Measurements from ENCODE around the gene LDAF1. TPM values are rescaled to one million over a fixed set of nuclear protein-coding genes. Genes with fewer than 3 reads are reported as not detected.
"Not testable (repeated sequence)": the region's sequence is repeated elsewhere in the genome, so short reads cannot be mapped to it uniquely, and the experiment has no call there.

Gene LDAF1
- total RNA-seq, 1 experiment from 2014 or later = 40.6 TPM

DNA sequence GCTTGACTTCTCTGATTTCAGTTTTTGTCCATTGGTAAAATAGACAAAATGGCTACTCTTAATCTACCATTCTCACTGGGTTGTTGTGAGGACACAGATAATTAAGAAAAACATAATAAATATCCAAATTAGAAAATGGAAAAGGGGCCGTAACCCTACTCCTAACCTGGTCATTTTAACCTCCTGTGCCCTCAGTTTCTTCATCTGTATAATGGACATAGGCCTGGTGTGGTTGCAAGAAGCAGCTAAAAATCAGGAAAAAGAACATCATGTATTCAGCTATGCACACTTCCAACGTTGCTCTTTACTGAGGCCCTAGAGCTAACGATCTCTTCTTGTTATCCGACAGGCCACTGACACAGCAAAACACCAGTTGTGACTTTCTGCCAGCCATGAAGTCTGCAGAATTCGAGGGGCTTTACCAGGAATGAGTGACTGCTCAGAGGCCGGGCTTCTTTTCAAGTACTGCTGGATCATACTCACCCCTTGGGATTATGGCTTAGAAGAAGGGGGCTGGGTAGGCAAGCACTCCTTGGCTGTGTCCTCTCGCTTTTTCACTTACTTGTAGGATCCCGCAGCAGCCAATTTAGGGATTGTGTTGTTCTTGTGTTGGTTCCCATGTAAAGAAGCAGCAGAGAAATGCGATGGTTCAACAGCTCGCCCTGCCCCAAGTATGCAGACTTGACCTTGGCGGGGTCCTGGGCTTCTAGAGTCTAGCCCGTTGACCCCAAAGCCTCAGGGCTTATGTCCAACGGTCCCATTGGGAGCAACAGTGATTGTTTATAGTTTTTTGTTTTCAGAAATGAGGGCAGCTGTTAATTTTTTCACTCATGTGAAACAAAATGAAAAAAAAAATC is 20.9 kb downstream of the LDAF1 start:
- H3K9me3 ChIP-seq = peaks cover 3% of the 10 kb centered on the region
- H3K4me3 ChIP-seq = no peak overlapping the region
- peaks cover 35% of the 10 kb centered on the region for H3K36me3 ChIP-seq
- no peak for DNase-seq
- H3K27me3 ChIP-seq = no peaks in the 10 kb centered on the region

DNA sequence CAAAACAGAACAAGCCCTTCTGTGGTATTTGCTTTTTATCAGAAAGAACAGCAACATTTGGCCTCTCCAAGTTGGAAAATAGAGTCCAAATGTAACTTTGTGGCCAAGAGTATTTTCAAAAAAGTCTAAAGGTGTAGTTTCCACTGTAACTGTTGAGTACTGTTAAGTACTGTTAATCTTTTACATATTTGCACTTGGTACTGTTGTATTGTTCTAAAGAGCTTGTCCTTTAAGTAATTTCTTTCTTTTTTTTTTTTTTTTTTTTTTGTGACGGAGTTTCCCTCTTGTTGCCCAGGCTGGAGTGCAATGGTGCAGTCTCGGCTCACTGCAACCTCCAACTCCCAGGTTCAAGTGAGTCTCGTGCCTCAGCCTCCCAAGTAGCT is 21.5 kb downstream of the LDAF1 start:
- Histone ChIP-seq H3K27me3 (no peaks in the 10 kb centered on the region), H3K36me3 (peaks cover 29% of the 10 kb centered on the region), H3K9me3 (peaks cover 5% of the 10 kb centered on the region), H3K4me3 (no peak overlapping the region)
- DNase-seq = no peak

DNA sequence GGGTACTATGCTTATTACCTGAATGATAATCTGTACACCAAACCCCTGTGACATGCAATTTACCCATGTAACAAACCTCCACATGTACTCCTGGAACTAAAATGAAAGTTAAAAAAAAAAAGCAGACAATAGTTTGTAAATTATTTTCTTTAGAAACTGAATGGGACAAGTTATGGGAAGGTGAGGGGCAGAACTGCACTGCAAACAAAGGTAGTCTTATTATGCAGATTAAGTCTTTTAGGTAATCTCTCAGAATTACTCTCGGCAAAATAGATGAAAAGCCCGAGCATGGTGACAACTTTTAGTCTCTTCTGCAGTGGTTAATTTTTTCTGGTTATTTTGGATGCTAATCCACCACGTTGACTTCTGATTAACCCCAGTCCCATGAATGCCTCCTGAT is 25.5 kb downstream of the LDAF1 start:
- H3K9me3 ChIP-seq = peaks cover 5% of the 10 kb centered on the region
- no peak for DNase-seq
- H3K27me3 ChIP-seq = no peaks in the 10 kb centered on the region

DNA sequence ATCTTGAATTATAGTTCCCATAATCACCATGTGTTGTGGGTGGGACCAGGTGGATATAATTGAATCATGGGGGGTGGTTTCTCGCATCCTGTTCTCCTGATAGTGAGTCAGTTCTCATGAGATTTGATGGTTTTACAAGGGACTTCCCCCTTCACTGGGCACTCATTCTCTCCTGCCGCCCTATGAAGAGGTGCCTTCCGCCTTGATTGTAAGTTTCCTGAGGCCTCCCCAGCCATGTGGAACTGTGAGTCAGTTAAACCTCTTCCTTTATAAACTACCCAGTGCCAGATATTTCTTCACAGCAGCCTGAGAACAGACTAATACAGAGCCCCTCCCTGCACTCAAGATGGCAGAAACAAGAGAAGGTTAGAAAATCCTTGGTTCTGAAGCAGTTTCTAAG is 26.4 kb downstream of the LDAF1 start:
- no peak overlapping the region for H3K4me3 ChIP-seq
- peaks cover 20% of the 10 kb centered on the region for H3K36me3 ChIP-seq
- no peak for DNase-seq
- H3K9me3 ChIP-seq = peaks cover 5% of the 10 kb centered on the region
- H3K27me3 ChIP-seq = no peaks in the 10 kb centered on the region

More for the DNA sequence above, 25.5 kb downstream of the LDAF1 start:
- peaks cover 28% of the 10 kb centered on the region for H3K36me3 ChIP-seq
- no peak overlapping the region for H3K4me3 ChIP-seq

DNA sequence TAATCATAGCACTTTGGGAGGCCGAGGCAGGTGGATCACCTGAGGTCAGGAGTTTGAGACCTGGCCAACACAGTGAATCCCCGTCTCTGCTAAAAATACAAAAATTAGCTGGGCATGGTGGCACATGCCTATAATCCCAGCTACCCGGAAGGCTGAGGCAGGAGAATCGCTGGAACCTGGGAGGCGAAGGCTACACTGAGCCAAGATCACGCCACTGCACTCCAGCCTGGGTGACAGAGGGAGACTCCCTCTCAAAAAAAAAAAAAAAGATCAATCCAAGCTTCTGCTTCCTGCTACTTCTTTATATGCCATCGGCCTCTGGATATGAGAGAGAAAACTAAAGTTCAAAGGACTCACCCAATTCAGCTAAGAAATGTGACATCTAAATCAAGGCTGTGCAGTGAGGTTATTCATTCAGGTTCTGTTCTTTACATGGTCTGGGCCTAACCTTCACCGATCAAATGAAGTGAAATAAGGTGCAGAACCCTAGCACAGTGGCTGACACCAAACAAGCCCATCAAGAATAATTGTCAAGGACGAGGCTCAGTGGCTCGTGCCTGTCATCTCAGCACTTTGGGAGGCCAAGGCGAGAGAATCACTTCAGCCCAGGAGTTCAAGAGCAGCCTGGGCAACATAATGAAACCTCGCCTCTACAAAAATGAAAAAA is 27.3 kb downstream of the LDAF1 start:
- Histone ChIP-seq H3K4me3 (no peak overlapping the region), H3K9me3 (peaks cover 5% of the 10 kb centered on the region), H3K36me3 (peaks cover 18% of the 10 kb centered on the region), H3K27me3 (no peaks in the 10 kb centered on the region)
- no peak for DNase-seq

DNA sequence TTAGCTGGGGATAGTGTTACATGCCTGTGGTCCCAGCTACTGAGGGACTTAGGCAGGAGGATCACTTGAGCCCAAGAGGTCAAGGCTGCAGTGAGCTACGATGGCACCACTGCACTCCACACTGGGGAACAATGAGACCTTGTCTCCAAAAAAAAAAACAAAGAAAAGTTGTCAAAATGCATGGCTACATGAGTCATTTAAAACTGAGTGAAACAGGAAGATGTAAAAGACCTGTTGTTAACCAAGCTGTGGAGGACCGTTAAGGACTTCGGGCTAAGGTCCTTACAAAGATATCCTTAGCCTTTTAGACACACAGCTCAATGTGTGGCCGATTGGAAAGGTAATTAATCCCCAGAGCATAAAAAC is 27.8 kb downstream of the LDAF1 start:
- peaks cover 13% of the 10 kb centered on the region for H3K36me3 ChIP-seq
- no peak for DNase-seq
- H3K27me3 ChIP-seq = no peaks in the 10 kb centered on the region
- H3K4me3 ChIP-seq = no peak overlapping the region
- peaks cover 5% of the 10 kb centered on the region for H3K9me3 ChIP-seq

DNA sequence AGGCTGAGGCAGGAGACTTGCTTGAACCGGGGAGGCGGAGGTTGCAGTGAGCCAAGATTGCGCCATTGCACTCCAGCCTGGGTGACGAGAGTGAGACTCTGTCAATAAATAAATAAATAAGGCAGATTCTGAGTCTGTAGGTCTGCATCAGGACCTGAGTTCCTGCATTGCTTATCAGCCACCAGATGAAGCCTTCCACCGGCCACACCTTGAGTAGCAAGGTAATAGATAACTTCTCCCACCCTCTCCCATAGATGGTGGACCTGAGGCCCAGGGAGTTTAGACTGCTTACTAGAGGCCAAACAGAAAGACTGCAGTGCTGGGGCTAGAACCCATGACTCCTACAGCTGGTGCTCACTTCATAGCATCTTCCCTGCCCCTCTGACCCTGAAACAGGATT is 30.8 kb downstream of the LDAF1 start:
- no peaks in the 10 kb centered on the region for H3K27me3 ChIP-seq

DNA sequence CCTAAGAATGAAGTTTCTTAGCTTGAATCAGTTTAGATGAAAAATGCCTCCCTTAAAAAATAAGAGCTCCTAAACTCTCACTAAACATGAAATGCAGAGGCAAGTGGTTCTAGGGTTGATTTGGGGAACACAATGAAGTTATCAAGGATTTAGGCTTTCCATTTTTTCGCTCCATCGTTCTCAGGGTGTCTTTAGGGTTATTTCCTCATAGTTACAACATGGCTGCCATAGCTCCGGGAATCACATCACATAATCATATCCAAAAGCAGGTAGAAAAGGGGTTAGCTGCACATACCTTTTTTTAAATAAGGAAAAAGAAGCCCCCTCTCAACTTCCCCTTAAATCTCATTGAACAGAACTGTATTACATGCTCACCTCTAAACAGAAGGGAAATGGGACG is 31.5 kb downstream of the LDAF1 start:
- no peak for DNase-seq
- peaks cover 7% of the 10 kb centered on the region for H3K9me3 ChIP-seq
- peaks cover 5% of the 10 kb centered on the region; the same call in 1 of the 2 replicates for H3K27me3 ChIP-seq
- no peaks in the 10 kb centered on the region for H3K36me3 ChIP-seq
- H3K4me3 ChIP-seq = no peak overlapping the region

More for the DNA sequence above, 30.8 kb downstream of the LDAF1 start:
- Histone ChIP-seq H3K4me3 (no peak overlapping the region), H3K9me3 (peaks cover 9% of the 10 kb centered on the region), H3K36me3 (no peaks in the 10 kb centered on the region)
- no peak for DNase-seq

DNA sequence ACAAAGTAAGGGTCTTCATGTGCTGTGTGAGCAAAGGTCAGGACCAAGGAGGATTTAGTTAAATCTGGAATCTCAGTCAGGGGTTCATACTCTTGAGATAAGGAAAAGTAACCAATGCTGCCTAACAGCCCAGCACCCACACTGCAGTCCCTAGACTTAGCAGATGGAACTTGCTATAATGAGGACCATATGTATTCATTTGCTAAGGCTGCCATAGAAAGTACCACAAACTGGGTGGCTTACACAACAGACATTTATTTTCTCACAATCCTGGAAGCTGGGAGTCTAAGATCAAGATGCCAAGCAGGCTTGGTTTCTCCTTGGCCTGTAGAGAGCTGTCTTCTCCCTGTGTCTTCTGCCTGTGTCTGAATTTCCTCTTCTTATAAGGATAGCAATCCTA is 32.1 kb downstream of the LDAF1 start:
- no peaks in the 10 kb centered on the region for H3K36me3 ChIP-seq
- H3K27me3 ChIP-seq = peaks cover 7% of the 10 kb centered on the region; the same call in 1 of the 2 replicates
- no peak for DNase-seq
- no peak overlapping the region for H3K4me3 ChIP-seq
- H3K9me3 ChIP-seq = peaks cover 7% of the 10 kb centered on the region

DNA sequence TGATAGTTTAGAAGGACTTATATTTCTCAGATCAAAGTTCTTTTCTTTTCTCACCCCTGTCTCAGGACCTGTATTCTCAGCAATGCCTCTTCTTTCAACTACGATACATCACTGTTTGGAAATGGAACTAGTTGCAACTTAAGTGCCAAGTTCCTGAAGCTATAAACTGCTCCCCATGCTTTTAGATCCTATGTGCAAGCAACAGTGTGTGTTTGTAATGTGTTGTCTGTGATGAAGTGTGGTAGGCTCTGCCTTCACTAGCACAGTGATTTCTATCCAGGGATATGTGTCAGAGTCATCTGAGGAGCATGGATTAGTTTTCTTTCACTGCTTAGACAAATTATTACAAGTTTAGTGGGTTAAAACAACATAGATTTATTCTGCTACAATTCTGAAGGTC is 34.5 kb downstream of the LDAF1 start:
- DNase-seq = no peak
- no peaks in the 10 kb centered on the region for H3K36me3 ChIP-seq

DNA sequence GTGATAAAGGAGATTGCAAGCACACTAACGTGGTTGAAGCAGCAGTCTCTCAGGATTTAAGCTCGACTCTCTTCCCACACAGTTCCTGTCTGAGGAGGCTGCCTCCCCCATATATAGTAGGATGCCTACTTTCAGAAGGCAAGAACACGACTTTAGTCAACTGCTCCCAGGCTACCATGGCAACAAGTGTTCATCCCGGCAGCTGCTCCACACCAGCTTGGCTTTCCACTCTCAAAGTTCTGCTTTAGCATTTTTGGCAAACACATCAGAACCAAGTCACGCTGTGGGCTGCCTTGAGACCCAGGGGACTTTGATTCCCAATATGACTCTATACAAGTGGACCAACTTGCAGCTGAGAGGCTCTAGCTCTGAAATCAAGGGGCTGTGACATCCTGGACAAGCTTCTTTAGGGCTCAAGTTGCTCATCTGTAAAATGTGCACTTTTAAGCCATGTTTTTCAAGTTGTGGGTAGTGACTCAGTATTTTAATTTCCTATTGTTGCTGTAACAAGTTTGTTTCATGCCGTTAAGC is 36.4 kb downstream of the LDAF1 start:
- no peak for DNase-seq
- H3K4me3 ChIP-seq = no peak overlapping the region
- H3K9me3 ChIP-seq = peaks cover 7% of the 10 kb centered on the region

More for the DNA sequence above, 34.5 kb downstream of the LDAF1 start:
- H3K27me3 ChIP-seq = peaks cover 7% of the 10 kb centered on the region; the same call in 1 of the 2 replicates
- peaks cover 7% of the 10 kb centered on the region for H3K9me3 ChIP-seq
- H3K4me3 ChIP-seq = no peak overlapping the region

DNA sequence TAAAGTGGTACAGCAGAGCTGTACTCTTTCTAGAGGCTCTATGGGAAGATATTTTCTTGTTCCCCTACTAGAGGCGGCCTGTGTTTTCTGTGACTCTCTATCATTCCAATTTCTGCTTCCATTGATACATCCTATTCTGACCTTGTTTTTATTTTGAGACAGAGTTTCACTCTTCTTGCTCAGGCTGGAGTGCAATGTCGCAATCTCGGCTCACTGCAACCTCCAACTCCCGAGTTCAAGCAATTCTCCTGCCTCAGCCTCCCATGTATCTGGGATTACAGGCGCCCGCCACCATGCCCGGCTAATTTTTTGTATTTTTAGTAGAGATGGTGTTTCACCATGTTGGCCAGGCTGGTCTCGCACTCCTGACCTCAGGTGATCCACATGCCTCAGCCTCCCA is 36.9 kb downstream of the LDAF1 start:
- H3K27me3 ChIP-seq = peaks cover 12% of the 10 kb centered on the region
- H3K9me3 ChIP-seq, H3K36me3 ChIP-seq, H3K4me3 ChIP-seq, DNase-seq: not testable (repeated sequence)

More for the DNA sequence above, 36.4 kb downstream of the LDAF1 start:
- H3K27me3 ChIP-seq = peaks cover 7% of the 10 kb centered on the region
- no peaks in the 10 kb centered on the region for H3K36me3 ChIP-seq

DNA sequence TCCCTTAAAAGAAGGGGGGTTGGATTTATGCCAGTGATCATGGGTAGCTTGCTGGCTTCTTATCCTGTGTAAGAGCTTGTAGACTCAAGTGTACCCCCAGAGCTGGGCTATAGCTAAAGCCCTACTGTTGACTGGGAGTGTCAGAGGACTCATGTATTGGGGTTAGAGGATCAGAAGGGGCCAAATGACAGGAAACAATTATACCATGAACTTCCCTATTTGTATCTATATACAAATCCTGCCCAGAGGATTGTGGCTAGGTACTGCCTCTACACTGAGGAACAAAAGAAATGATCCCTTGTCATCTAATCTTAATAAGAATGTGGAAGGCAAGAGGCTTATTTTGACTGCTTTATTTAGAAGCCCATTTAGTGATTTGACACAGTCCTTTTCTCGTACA is 38.6 kb downstream of the LDAF1 start:
- no peak overlapping the region for H3K4me3 ChIP-seq
- DNase-seq = no peak
- H3K36me3 ChIP-seq = no peaks in the 10 kb centered on the region
- H3K27me3 ChIP-seq = peaks cover 23% of the 10 kb centered on the region
- peaks cover under 1% of the 10 kb centered on the region; the same call in 1 of the 2 replicates for H3K9me3 ChIP-seq

DNA sequence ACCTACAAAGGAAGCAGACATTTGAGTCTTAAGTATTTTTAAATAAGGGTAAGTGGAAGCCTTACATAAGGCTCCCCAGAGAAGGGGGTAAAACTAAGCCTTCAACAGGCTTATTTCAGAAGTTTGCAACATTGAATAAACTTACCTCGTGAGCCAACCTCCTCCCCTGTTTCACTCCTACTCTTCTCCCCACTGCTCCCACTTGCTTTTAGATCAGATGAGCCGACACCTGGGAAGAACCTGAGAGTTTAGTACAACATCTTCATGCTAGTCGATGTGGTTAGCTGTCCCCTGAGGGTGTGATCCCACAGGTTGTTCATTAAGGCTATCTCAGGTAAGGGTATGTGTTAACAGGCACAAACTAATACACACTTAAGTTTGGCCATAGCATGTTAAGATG is 39.1 kb downstream of the LDAF1 start:
- H3K27me3 ChIP-seq = peaks cover 27% of the 10 kb centered on the region
- no peak for DNase-seq
- H3K36me3 ChIP-seq = no peaks in the 10 kb centered on the region
- no peak overlapping the region for H3K4me3 ChIP-seq
- no peaks in the 10 kb centered on the region for H3K9me3 ChIP-seq

DNA sequence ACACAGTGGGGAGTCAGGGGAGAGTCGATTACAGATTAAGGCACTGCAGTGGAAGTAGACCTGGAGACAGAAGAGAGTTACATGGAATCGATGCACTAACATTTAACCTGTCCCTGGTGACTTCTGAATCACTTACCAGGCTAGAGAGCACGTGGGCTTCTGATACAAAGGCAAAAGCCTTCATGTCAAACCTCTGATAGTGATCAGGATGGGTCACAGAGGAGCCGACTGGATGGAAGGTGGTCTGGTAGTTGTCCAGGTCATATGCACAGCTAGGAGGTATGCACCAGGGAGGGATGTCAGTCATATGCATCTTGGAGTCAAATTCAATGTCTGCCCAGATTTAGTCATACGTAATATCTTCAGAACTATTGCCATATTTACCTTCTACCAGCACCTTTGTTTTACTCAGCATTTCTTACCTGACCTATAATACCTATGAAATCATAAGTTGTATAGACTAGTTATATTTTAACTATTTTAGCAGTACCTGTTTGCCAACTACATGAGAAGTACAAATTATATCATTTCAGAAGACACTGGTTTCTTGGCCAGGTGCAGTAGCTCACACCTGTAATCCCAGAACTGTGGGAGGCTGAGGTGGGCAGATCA is 41.2 kb downstream of the LDAF1 start:
- Histone ChIP-seq H3K36me3 (no peaks in the 10 kb centered on the region), H3K4me3 (no peak overlapping the region), H3K27me3 (peaks cover 30% of the 10 kb centered on the region), H3K9me3 (no peaks in the 10 kb centered on the region)
- DNase-seq = no peak

DNA sequence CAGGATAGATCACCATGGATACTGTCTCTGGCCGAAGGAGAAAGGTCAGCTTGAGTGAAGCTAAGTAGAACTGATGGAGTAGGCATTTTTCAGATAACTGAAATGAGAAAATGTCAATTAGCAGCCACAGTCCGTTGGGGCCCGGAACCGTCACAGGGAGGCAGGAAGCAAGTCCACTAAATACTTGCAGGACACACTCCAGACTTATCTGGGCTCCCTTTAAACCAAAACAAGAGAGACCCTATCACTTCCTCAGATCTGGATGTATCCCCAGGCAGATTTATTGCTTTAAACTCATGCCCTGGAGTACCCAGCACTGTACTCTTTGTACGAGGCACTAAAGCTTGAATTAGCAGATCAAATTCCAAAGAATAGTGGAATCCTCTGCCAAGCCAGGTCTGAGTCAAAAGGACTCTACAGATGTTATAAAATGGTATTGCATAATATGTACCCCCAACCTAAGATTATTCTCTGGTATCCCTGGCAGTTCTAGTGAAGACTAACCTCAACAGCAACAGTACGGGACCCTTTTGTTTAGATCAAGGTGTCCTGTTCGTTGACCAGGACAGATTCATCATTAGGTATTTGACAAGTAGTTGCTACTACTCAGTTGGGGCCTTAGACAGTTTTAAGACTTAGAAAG is 44.8 kb downstream of the LDAF1 start:
- no peak overlapping the region for H3K4me3 ChIP-seq
- H3K9me3 ChIP-seq = no peaks in the 10 kb centered on the region
- no peak for DNase-seq
- peaks cover 25% of the 10 kb centered on the region for H3K27me3 ChIP-seq
- H3K36me3 ChIP-seq = no peaks in the 10 kb centered on the region

DNA sequence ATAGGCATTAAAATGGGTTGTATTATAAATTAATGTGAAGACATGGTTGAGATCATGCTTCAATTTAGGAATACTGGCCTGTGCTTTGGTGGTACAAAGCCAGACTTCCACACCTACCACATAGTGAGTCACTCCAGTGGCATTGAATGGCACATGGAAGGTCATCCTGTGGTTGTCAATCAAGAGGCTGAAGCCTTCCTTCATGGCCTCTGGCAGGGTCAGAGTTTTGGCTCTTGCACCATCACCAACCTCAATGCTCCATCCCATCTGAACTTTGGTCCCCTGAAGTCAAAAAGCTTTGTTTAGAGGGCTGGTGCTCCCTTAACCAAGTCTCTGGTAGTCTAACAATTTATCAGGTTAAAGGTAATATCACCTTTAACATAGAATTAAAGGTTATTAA is 46.8 kb downstream of the LDAF1 start:
- Histone ChIP-seq H3K4me3 (no peak overlapping the region), H3K9me3 (no peaks in the 10 kb centered on the region), H3K36me3 (no peaks in the 10 kb centered on the region), H3K27me3 (peaks cover 23% of the 10 kb centered on the region)
- no peak for DNase-seq
